Measurements from ENCODE around the gene TEKT2. TPM values are rescaled to one million over a fixed set of nuclear protein-coding genes. Genes with fewer than 3 reads are reported as not detected.

The TEKT2 gene
- total and polyA plus RNA-seq, 12 donors = 0.18 to 4.0 (median 0.72) TPM; not detected in 4

GRCh38 chr1:36125129-36125991 is 41.5 kb downstream of the TEKT2 start, which contains the start of gene COL8A2:
Gene COL8A2, minus strand, starts transcription at chr1:36125222. Its CDS starts 24,980 bp downstream, at chr1:36100242.
- Histone ChIP-seq H3K4me3 (peak within 1 kb of the TSS in 1 of 4 donors; percentile 51), H3K9me3 (replicated peaks in 1 of 3) (no peaks in the 10 kb centered on the region), H3K36me3 (replicated peaks in 1 of 2) (no peaks in the 10 kb centered on the region), H3K27me3 (peaks cover 3% of the 10 kb centered on the region), H3K4me1 (replicated peaks in 1 of 2) (peaks cover 0 to 6% of the 10 kb centered on the region in 2 donors), H3K27ac (no peak within 1 kb of the TSS)
- peak in 1 of 7 donors; percentile 31 for DNase-seq
- no peak for TF ChIP-seq POLR2A (IDR thresholded peaks at IDR 0.05)
- no peak for TF ChIP-seq CTCF (IDR thresholded peaks at IDR 0.05)
- intact Hi-C loops (cut with DNase I) = no loop called here
- WGBS, 4 donors = 12 to 65% (median 31%) methylated on average over 12 to 76 of the region's 77 CpGs

- intact Hi-C loops (cut with DNase I) = no loop called here
- TF ChIP-seq POLR2A (IDR thresholded peaks at IDR 0.05) (no peak), CTCF (IDR thresholded peaks at IDR 0.05) (no peak)
- Histone ChIP-seq H3K36me3 (replicated peaks in 1 of 2) (no peaks in the 10 kb centered on the region), H3K4me1 (replicated peaks in 1 of 2) (peaks cover 0 to 6% of the 10 kb centered on the region in 2 donors), H3K9me3 (replicated peaks in 1 of 3) (no peaks in the 10 kb centered on the region), H3K4me3 (no peak overlapping the region), H3K27ac (no peak overlapping the region), H3K27me3 (peaks cover 3% of the 10 kb centered on the region)
- 81 to 90% (median 84%) methylated on average over 21 of the region's 21 CpGs for WGBS, 4 donors
- no peak for DNase-seq
Observed at GRCh38 chr1:36126005-36126716, 42.3 kb downstream of the TEKT2 start.

- Histone ChIP-seq H3K4me3 (no peak overlapping the region), H3K27ac (no peak overlapping the region), H3K36me3 (replicated peaks in 1 of 2) (no peaks in the 10 kb centered on the region), H3K4me1 (replicated peaks in 1 of 2) (peaks cover 0 to 6% of the 10 kb centered on the region in 2 donors), H3K27me3 (peaks cover 3% of the 10 kb centered on the region), H3K9me3 (replicated peaks in 1 of 3) (no peaks in the 10 kb centered on the region)
- DNase-seq = no peak
- 54 to 76% (median 63%) methylated on average over 6 to 7 of the region's 7 CpGs for WGBS, 4 donors
- intact Hi-C loops (cut with DNase I) = no loop called here
- TF ChIP-seq CTCF (IDR thresholded peaks at IDR 0.05) (no peak), POLR2A (IDR thresholded peaks at IDR 0.05) (no peak)
Observed at GRCh38 chr1:36126797-36127500, 43.1 kb downstream of the TEKT2 start.
